ENCODE data around the gene ACAP3.

- TF ChIP-seq EGR1 (IDR thresholded peaks at IDR 0.05; ENCODE audit: low read depth in 2 of 2) (no peak), RXRA (IDR thresholded peaks at IDR 0.05) (no peak), CTCF (IDR thresholded peaks at IDR 0.05; ENCODE audit: low read depth, low read length, missing input control) (no peak)
These were observed 39.4 kb downstream of the ACAP3 start for GRCh38 chr1:1268284-1268682.

All from liver (tissue), 3 donors.